Left forelimb (tissue), 1 donor: ENCODE measurements around the gene EIF4H.
"Not testable (repeated sequence)": the region's sequence is repeated elsewhere in the genome, so short reads cannot be mapped to it uniquely, and the experiment has no call there.

Experiments used
- DNase-seq: peaks from one replicate; pipeline ENCODE4 v3.0.0-alpha.2; 2018; ENCODE audit warnings: low spot score

EIF4H gene

DNA sequence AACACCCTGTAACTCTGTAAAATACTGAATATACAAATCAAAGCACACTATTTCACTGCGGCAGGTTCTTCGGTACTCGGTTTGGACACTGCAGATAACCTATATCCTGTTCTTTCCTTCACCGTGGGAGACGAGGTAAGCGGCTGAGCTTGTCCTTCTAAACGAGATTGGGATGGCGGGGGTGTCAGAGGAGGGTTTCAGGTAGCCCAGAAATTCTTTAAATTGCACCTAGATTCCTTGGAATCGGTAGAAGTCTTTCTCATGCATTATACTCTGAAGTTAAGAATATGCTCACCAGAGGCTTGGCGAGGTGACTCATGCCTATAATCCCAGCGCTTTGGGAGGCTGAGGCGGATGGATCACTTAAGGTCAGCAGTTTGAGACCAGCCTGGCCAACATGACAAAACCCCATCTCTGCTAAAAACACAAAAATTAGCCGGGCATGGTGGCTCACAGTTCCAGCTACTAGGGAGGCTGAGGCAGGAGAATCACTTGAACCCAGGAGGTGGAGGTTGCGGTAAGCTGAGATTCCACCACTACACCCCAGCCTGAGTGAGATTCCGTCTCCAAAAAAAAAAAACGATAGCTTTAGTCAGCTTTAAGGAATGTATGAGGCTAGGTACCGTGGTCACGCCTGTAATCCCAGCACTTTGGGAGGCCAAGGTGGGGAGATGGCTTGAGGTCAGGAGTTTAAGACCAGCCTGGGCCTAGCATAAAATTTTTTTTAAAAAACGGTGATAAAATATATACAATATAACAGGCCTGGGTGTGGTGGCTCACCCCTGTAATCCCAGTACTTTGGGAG lies 25.6 kb downstream of the EIF4H start:
- no peak for DNase-seq

DNA sequence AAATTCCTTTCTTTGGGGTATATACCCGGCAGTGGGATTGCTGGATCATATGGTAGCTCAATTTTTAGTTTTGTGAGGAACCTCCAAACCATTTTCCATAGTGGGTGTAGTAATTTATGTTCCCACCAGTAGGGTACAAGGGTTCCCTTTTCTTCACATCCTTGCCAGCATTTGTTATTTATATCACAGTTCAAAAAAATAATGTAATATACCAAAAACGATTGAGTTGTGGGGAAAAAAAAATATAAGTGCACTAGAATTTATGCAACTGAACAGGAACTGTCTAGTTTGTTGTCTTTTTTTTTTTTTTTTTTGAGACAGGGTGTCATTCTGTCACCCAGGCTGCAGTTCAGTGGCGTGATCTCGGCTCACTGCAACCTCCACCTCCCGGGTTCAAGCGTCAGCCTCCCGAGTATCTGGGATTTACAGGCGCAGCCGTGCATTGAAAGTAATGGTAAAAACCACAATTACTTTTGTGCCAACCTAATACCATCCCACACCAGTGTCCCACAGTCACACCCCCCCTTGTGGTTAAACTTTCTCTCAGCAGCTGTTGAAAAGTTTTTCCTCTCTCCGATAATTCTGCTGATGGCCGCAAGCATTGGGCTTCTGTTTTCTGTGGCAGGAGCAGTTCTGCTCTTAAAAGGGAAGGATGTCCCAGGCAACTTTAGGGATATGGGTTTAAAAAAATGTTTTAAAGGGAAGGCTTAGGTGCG lies 28.8 kb downstream of the EIF4H start:
- DNase-seq: no peak

DNA sequence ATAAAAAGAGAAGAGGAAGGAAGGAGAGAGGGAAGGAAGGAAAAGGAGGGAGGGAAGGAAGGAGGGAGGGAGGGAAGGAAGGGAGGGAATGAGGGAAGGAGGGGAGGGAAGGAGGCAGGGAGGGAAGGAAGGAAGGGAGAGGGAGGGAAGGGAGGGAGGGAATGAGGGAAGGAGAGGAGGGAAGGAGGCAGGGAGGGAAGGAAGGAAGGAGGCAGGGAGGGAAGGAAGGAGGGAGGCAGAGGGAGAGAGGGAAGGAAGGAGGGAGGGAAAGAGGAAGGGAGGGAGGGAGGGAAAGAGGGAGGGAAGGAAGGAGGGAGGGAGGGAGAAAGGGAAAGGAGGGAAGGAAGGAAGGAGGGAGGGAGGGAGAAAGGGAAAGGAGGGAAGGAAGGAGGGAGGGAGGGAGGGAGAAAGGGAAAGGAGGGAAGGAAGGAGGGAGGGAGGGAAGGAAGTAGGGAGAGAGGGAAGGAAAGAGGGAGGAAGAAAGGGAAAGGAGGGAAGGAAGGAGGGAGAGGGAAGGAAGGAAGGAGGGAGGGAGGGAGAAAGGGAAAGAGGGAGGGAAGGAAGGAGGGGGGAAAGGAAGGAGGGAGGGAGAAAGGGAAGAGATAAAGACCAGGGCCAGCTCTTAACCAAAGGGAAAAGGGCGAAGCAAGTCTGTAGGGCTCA lies 29.9 kb downstream of the EIF4H start:
- no peak for DNase-seq

DNA sequence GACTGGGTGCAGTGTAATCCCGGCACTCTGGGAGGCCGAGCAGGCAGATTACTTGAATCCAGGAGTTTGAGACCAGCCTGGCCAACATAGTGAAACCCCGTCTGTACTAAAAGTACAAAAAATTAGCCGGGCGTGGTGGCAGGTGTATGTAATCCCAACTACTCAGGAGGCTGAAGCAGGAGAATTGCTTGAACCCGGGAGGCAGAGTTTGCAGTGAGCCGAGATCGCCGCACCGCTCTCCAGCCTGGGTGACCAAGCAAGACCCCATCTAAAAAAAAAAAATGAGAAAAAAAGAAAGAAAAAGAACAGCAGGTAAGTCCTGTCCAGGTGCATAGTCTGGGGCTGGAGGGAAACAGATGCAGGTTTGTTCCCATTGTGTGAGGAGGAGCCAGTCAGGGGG lies 31.9 kb downstream of the EIF4H start:
- DNase-seq: not testable (repeated sequence)

DNA sequence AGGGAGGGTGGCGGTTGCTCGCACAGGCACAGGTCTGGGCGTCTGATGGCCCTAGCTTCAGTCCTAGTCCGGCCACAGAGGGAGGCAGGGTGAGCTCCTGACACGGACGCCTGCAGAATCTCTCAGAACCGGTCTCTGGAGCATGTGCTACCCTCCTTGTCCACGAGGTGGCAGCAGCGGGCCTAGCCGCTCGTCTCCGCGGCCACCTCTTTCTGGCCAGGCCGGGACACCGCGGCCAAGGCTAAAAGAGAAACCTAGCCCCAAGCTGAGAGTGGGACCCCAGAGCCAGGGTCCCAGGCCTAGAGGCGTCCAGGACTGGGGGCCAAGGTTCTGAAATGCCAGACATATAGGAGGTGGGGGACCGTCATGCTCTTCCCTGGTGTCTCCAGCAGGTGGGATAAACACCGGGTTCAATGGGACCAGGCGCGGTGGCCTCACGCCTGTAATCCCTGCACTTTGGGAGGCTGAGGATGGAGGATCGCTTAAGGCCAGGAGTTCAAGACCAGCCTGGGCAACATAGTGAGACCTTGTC lies 32.5 kb downstream of the EIF4H start:
- DNase-seq: peak; percentile 91

DNA sequence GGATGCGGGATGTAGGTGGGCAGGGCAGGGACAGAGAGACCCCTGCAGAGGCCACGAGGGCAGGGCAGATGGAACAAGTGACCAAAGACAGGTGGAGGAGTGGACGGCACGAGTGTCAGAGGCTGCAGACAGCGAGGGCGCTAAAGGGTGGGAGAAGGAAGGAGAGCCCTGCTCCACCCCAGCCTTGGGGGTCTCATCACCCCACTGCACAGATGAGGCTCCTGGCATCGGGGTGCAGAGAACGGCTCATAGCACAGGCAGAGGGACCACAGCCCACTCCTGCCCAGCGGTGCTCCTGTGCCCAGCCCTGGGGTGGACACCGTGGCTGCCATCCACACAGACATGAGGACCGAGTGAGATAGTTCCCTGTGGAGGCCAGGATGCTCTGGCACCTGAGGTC lies 33.4 kb downstream of the EIF4H start:
- no peak for DNase-seq

DNA sequence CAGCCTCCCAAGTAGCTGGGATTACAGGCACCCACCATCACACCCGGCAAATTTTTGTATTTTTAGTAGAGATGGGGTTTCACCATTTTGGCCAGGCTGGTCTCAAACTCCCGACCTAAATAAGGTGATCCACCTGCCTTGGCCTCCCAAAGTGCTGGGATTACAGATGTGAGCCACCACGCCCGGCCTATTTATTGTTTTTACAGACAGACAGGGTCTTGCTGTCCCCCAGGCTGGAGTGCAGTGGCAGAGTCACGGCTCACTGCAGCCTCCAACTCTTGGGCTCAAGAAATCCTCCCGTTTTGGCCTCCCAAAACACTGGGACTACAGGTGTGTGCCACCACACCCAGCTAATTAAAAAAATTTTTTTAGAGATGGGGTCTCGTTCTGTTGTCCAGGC lies 34.1 kb downstream of the EIF4H start:
- DNase-seq: not testable (repeated sequence)

DNA sequence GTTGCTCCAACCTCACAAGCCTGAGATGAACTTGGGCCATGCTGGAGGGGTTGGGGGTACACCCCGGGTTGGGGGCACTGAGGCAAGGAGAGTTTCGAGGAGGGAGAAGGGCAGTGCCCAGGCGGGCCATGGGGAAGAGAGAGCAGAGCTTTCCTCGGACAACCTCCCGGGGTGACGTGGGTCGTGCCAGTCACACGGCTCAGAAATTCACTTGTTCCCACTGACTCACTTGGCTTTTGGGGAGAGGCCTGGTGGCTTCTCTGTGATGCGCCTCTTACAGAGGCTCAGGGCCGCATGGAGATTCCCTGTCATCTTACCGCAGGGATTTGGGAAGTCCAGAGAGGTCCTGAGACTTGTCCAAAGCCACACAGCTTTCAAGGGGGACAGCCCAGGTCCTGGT lies 38.5 kb downstream of the EIF4H start:
- no peak for DNase-seq

DNA sequence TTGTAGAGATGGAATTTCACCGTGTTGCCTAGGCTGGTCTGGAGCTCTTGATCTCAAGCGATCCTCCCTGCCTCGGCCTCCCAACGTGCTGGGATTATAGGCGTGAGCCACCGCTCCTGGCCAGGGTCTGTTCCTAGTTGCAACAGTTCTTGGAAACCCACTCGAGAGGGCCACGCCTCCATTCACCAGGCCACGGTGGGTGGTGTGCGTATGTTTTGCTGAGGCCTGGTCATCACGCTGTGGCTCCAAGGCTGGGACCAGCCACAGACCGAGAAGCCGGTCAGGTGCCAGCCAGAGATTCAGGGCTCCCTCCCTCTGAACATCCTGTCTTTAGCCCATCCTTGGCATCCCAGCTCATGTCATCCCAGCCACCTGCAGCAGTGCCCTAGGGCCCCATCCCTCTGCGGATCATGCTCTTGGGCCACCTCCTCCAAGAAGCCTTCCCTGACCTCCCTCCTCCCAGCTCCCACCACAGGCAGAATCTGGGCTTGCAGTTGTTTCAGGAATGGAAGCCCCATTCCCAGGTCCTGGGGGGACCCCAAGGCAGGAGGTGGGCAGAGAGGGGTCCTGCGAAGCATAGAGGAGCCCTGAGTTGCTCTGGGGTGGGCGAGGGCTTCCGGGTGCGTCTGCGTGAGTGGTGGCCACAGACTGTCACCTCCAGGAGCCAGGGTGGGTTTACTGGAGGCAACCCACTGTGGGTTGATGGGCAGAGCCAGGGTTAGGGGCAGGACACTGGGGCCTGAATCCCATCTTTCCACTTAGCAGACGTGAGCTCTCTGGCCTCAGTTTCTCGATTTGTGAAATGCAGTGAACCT lies 40.9 kb downstream of the EIF4H start:
- DNase-seq: no peak

DNA sequence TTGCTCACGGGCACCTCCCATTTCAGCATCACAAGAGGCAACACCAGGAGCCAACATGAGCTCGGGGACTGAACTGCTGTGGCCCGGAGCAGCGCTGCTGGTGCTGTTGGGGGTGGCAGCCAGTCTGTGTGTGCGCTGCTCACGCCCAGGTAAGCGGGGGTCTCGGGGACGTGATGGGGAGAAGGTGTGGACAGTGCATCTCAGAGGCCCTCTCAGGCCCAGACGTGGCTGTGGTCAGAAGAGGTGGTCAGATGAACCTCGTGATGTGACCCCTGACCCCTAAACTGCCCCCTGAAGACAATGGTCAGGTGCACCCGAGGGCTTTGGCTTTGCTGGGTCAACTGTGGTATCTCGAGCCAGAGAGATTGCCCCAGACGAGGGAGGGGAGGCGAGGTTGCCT lies 41.8 kb downstream of the EIF4H start:
- DNase-seq: no peak

DNA sequence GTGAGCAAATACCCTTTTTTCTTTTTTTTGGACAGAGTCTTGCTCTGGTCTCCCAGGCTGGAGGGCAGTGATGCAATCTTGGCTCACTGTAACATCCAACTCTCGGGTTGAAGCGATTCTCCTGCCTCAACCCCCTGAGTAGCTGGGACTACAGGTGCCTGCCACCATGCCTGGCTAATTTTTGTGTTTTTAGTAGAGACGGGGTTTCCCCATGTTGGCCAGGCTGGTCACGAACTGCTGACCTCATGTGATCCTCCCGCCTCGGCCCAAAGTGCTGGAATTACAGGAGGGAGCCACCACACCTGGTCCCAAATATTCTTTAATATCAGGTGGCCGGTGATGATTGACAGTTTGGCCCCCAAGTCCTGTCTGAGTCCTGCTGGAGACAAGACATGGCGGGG lies 42.2 kb downstream of the EIF4H start:
- DNase-seq: no peak

DNA sequence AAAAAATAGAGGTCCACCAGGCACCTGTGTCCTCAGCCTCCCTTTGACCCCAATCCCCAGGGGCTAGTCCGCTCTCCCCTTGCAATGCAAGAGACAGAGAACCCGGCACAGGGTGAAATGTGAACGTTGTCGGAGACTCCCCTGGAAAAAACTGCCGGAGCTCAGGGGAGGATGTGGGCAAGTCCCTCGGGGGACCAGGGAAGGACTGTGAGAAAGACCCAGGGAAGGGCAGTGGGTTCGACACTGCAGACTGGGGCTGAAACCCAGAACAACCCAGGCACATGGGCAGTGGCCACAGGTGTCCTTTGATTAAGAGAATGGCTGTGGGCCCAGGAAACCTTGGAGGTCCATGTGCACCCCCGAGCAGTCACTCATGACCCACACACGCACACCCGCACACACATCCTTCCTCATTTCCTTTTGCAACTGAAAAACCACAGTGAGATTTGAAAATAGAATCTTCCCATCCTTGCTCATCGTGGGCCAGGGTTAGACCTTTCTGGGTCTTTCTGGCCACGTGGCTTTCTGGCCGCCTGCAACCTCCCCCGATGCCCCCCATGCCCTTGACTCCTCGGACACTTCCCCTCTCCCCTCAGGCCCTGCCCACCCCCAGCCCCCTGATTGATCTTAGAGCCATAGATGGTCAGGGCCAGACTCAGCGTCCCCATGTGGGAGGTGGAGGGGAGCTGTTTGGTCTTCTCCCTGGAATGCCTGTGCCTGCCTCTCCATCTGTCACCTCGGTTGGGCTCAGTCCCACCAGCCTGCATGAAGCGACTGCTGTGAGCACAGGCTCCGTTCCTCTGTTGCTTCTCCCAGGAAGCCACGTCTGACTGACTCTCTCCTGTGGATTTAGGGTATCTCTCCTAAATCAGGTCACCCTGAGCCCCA lies 43.5 kb downstream of the EIF4H start:
- no peak for DNase-seq

DNA sequence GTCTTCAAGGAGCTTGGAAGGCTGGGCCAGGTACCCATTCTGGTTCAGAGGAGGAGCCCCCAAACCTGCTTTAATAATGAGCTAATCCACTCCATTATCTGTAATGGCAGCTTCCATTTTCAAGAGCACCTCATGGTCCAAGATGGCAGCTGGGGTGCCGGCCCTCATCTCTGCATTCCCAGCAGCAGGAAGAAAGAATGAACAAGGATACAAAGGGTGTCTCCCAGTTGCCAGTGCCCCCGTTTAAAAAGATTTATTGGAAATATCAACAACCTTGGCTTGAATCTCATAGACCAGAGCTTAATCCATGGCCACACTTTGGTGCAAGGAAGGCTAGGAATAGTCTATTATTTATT lies 44.2 kb downstream of the EIF4H start:
- no peak for DNase-seq

DNA sequence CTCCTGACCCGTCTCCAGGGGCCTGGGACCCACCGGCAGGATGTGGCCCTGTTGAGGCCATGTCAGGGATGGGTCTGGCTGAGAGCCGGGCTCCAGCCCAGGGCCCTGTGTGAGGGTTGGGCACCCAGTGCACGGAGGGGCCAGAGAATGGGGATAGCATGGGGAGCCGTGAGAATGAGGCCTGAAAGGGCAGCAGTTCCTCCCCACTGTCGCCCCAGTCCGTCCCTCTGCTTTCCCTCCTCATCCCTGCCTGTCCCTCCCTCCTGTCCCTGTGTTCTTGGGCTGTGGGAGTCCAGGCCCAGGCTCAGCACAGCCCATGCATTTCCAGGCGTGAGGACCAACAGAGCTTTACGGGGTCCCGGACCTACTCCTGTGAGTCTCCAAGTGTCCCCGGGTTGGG lies 45.3 kb downstream of the EIF4H start:
- no peak for DNase-seq

DNA sequence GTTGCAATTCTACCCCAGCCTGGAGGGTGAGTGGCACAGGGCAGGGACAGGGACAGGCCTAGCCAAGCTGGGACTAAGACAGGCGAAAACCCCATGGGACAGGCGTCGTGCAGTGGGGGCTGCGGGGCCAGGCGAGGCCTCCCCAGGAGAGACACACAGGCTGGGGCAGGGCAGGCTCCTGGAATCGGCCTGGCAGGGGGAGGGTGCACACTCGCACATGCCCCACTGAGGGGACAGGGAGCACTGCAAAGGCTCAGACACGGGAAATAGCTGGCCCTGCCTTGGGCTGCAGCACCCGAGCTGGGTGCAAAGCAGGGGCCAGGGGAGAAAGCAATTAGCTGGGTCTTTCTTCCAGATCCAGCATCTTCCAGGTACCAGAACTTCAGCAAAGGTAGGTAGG lies 46.1 kb downstream of the EIF4H start:
- DNase-seq: no peak

DNA sequence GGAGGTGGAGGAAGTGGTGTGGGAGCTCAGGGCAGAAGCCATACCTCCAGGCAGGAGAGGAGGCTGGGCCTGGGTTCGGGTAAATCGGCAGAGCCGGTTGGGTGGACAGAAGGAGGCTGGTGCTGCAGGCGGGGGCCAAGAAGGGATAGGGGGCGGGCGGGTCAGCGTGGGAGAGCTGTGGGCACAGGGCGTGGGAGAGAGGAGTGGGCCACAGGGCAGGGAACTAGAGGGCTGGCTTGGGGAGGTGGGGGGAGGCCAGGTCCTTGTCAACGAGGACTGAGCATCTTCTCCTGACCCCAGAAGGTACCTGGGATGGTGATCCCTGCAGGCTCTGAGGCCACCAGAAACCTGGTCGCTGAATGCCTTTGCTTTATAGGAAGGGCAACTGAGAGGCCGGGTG lies 47.6 kb downstream of the EIF4H start:
- no peak for DNase-seq

DNA sequence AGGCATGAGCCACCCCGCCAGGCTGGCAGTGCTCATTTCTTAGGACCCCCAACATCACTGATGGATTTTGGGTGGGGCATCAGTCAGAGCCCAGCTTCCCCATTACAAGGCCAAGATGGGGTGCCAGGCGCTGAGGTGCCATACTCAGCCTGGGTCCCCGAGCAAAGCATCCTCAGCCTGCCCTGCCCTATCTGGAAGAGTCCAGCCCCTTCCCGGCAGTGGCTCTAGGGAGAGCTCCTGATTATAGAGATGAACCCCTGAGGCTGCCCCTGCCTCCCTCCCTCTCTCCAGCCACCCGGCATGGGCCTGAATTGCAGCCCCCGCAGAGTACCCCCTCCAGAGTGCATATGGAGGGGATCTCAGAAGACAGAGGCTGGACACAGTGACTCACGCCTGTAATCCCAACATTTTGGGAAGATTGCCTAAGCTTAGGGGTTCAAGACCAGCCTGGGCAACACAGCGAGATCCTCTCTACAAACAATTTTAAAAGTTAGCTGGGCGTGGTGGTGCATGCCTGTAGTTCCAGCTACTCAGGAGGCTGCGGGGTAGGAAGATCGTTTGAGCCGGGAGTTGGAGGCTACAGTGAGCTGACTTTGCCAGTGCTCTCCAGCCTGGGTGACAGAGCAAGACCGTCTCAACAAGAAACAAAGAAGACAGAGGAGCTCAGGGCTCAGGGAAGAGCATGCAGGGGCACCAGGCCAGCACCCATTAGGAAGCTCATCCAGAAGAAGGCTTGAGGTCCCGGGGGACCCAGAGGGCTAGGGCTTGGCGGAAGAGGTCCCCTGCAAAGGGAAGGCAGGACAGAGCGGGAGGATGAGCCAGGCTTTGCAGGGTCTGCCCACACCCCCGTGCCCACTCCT lies 48.9 kb downstream of the EIF4H start:
- no peak for DNase-seq

DNA sequence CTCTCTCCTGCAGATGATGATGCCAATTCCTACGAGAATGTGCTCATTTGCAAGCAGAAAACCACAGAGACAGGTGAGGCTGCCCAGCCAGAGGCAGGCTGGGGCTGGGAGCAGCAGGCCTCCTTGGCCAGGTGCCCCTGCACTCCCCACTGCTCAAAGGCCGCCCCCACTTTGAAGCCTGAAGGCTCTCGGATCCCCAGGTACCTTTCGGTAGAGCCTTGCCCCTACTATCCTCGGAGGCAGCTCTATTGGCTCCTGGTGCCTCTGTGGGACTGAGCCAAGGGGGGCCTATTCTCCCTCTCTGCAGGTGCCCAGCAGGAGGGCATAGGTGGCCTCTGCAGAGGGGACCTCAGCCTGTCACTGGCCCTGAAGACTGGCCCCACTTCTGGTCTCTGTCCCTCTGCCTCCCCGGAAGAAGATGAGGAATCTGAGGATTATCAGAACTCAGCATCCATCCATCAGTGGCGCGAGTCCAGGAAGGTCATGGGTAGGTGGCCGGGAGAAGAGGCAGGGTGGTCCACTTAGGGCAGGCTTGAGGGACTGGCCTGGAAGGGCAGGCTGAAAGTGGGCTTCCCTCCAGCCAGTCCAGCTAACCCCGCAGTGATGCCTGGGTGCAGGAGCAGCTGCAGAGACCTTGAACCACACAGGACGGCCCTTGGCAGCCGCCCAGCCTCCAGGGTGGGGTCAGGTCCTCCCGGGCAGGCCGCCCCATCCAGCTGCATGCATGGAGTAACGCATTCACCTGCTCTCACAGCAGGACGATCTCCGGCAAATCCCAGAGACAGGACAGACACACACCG lies 49.8 kb downstream of the EIF4H start:
- DNase-seq: no peak

DNA sequence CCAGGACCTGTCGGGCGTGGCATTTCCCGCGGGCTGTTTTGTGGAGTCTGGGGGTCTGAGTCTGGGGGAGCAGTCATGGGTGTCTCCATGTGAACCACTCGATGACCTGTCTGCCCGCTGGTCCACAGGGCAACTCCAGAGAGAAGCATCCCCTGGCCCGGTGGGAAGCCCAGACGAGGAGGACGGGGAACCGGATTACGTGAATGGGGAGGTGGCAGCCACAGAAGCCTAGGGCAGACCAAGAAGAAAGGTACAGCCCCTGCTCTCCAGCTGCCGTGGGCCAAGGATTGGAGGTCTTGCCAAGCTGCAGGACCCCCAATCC lies 50.3 kb downstream of the EIF4H start:
- no peak for DNase-seq
